A549 (cell line): ENCODE results near the gene ANO2. TPM values are rescaled to one million over a fixed set of nuclear protein-coding genes. Genes with fewer than 3 reads are reported as not detected.

Source experiments
- ATAC-seq, 2 experiments: fragments of 200-7000 bp in 1 of 2; fragments of >200 bp in 1 of 2; cut with Nextera tagmentation in 1 of 2; cut with Tn5 transposase in 1 of 2; 3 replicates each; pipeline versions ENCODE4 v1.8.0 to v1.9.1; 2018 to 2020; ENCODE audit warnings: mild to moderate bottlenecking in 1 of 2, moderate library complexity in 1 of 2
- CTCF ChIA-PET: fragments of 300-600 bp; sonication (Branson Sonifier 250); formaldehyde crosslinking; extraction: SDS; loops from one replicate; lab custom pipeline; 2021; ENCODE audit warnings: antibody characterized with exemption, inconsistent platforms; lab: Yijun Ruan, JAX
- POLR2A ChIA-PET: fragments of 350-600 bp; formaldehyde crosslinking; extraction: SDS; loops from one replicate; lab custom pipeline; 2021; ENCODE audit warnings: antibody characterized with exemption, inconsistent platforms; lab: Yijun Ruan, JAX
- DNase-seq, 2 experiments: peaks; one replicate each; pipeline versions ENCODE4 v3.0.0 to v3.0.0-alpha.2; 2011 to 2016; ENCODE audit warnings: low read depth in 1 of 2, low spot score in 1 of 2
- FAIRE-seq: peaks from 2 replicates; lab custom pipeline; 2011; peaks lifted over from hg19 to GRCh38; lab: Jason Lieb, UNC
- H3K27ac ChIP-seq, 2 experiments: fragments of >200 bp; sonication (Bioruptor Twin); formaldehyde crosslinking; 3 replicates each; pipeline ENCODE4 v1.5.1; 2016 to 2017
- H3K4me1 ChIP-seq: fragments of >200 bp; sonication (Bioruptor Twin); formaldehyde crosslinking; 3 replicates; pipeline ENCODE4 v1.6.1; 2016
- H3K4me2 ChIP-seq: fragments of >200 bp; sonication (Bioruptor Twin); formaldehyde crosslinking; 3 replicates; pipeline ENCODE4 v1.6.1; 2016
- H3K4me3 ChIP-seq: fragments of >200 bp; sonication (Bioruptor Twin); formaldehyde crosslinking; 3 replicates; pipeline ENCODE4 v1.5.1; 2016
- H3K9me3 ChIP-seq: fragments of >200 bp; sonication (Bioruptor Twin); formaldehyde crosslinking; 3 replicates; pipeline ENCODE4 v1.6.1; 2016
- CHD2 ChIP-seq: fragments of 150-350 bp; IDR thresholded peaks from 2 replicates; pipeline ENCODE4 v1.6.1; 2014; ENCODE audit warnings: low read length; ENCODE audit not compliant: partially characterized antibody
- CHD4 ChIP-seq: fragments of 200-600 bp; sonication (generic); IDR thresholded peaks from 2 replicates; pipeline ENCODE4 v1.6.1; 2016; ENCODE audit warnings: antibody characterized with exemption, mild to moderate bottlenecking, borderline replicate concordance
- EP300 ChIP-seq, 2 experiments: fragments of >200 bp; sonication (Bioruptor Twin); formaldehyde crosslinking; IDR thresholded peaks; 2 replicates in 1 of 2; 3 replicates in 1 of 2; pipeline ENCODE4 v1.6.1; 2016 to 2017
- HDAC2 ChIP-seq: fragments of 200-600 bp; sonication (generic); IDR thresholded peaks from 2 replicates; pipeline ENCODE4 v1.6.1; 2016
- HOXA7 ChIP-seq: fragments of 250-450 bp; sonication (Bioruptor Pico); IDR thresholded peaks from 2 replicates; pipeline ENCODE4 v1.5.0; 2020; ENCODE audit warnings: mild to moderate bottlenecking, moderate library complexity
- JUN ChIP-seq, 2 experiments: fragments of >200 bp; sonication (Bioruptor Twin); formaldehyde crosslinking; IDR thresholded peaks; 2 replicates in 1 of 2; 3 replicates in 1 of 2; pipeline ENCODE4 v1.6.1; 2016 to 2017
- JUNB ChIP-seq: fragments of >200 bp; sonication (Bioruptor Twin); formaldehyde crosslinking; IDR thresholded peaks from 2 replicates; pipeline ENCODE4 v1.6.1; 2016
- MYC ChIP-seq: IDR thresholded peaks from 2 replicates; pipeline ENCODE4 v1.6.1; 2012; ENCODE audit warnings: mild to moderate bottlenecking, inconsistent platforms, low read length, improper control_type of control experiment, borderline replicate concordance
- NPAS2 ChIP-seq: fragments of 250-450 bp; sonication (Bioruptor Pico); IDR thresholded peaks from 2 replicates; pipeline ENCODE4 v1.8.0; 2022; ENCODE audit warnings: mild to moderate bottlenecking, moderate library complexity, borderline replicate concordance
- PHF8 ChIP-seq: fragments of 200-600 bp; sonication (generic); IDR thresholded peaks from 2 replicates; pipeline ENCODE4 v1.6.1; 2016; ENCODE audit warnings: low read depth, mild to moderate bottlenecking, antibody characterized with exemption, moderate library complexity, borderline replicate concordance
- POLR2AphosphoS2 ChIP-seq: conservative IDR thresholded peaks from 2 replicates; pipeline ENCODE4 v1.6.1; 2012; ENCODE audit warnings: low read length, improper control_type of control experiment, inconsistent platforms
- RAD21 ChIP-seq, 2 experiments: fragments of >200 bp in 1 of 2; sonication (Bioruptor Twin) in 1 of 2; formaldehyde crosslinking in 1 of 2; IDR thresholded peaks in 1 of 2; conservative IDR thresholded peaks in 1 of 2; 2 replicates in 1 of 2; 3 replicates in 1 of 2; pipeline ENCODE4 v1.6.1; 2012 to 2018; ENCODE audit warnings: inconsistent platforms in 1 of 2
- SREBF2 ChIP-seq: fragments of 450-650 bp; IDR thresholded peaks from 2 replicates; pipeline ENCODE4 v1.6.1; 2014; ENCODE audit warnings: mild to moderate bottlenecking, moderate library complexity
- TP53 ChIP-seq: fragments of 250-450 bp; sonication (Bioruptor Pico); IDR thresholded peaks from 2 replicates; pipeline ENCODE4 v1.5.0; 2021; ENCODE audit warnings: mild to moderate bottlenecking, moderate library complexity
- ZC3H11A ChIP-seq: fragments of 450-650 bp; IDR thresholded peaks from 2 replicates; pipeline ENCODE4 v1.6.1; 2014; ENCODE audit warnings: antibody characterized with exemption, mild to moderate bottlenecking
- WGBS: methylation state at CpG from one replicate; pipeline ENCODE4 v1.1.6; 2017; ENCODE audit errors: missing lambda C conversion rate; 5-methylcytosine and 5-hydroxymethylcytosine counted together
- polyA plus RNA-seq, 4 experiments: library from polyadenylated mRNA; depleted of rRNA in 3 of 4; stranded (reverse); fragments of >200 nt; fragmentation: RNase III in 1 of 4; extraction: RNeasy Plus Mini Kit Qiagen cat#74134 plus additional on column Dnase treatment in 1 of 4; gene quantifications; 2 replicates in 3 of 4; 3 replicates in 1 of 4; pipeline ENCODE4 v1.2.3, GENCODE V29; 2011 to 2017
- TF ChIP-seq, protein P1 (sequence below): fragments of 450-650 bp; IDR thresholded peaks from 2 replicates; pipeline ENCODE4 v1.6.1; 2014; ENCODE audit warnings: antibody characterized with exemption
- TF ChIP-seq, protein P2 (sequence below): fragments of 250-450 bp; sonication (Bioruptor Pico); IDR thresholded peaks from 2 replicates; pipeline ENCODE4 v1.5.0; 2020; ENCODE audit warnings: low read depth, mild to moderate bottlenecking, moderate library complexity
- TF ChIP-seq, protein P3 (sequence below): fragments of >200 bp; sonication (Bioruptor Twin); formaldehyde crosslinking; IDR thresholded peaks from 3 replicates; pipeline ENCODE4 v1.5.1; 2016
- TF ChIP-seq, protein P4 (sequence below): fragments of 250-450 bp; sonication (Bioruptor Pico); IDR thresholded peaks from 2 replicates; pipeline ENCODE4 v1.5.0; 2021; ENCODE audit warnings: mild to moderate bottlenecking, moderate library complexity, borderline replicate concordance
- TF ChIP-seq, protein P5 (sequence below): fragments of >200 bp; sonication (Bioruptor Twin); formaldehyde crosslinking; IDR thresholded peaks from 2 replicates; pipeline ENCODE4 v1.6.1; 2016

The ANO2 gene
- polyA plus RNA-seq, 2 of the 4 experiments (the other 2 are of a cell fraction): not detected

DNA sequence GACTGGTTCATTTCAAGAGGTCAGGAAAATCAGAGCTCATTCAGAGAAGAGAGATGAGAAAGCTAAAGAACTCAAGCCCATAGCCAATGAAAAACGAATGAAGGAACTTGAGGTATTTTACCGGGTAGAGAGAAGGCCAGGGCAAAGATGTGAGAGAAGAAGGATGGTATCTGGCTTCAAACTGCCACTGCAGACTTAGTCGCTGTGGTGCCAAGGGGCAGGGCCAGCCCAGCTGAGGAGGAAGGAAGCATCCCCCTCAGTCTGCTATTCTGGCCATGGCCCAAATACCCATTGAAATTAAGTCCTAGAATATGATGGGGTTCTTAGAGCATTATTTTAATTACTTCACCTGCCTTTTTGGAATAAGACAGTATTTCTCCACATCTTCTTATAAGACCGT, 69.2 kb downstream of the ANO2 start:
- Histone ChIP-seq H3K4me2 (no peak overlapping the region), H3K4me1 (no peaks in the 10 kb centered on the region), H3K27ac (no peak overlapping the region), H3K4me3 (no peak overlapping the region), H3K9me3 (no peaks in the 10 kb centered on the region)
- DNase-seq (no peak), ATAC-seq (no peak), FAIRE-seq (no peak)
- WGBS: 10% methylated on average over 4 of the region's 4 CpGs
- POLR2A ChIA-PET: no interaction called here
- CTCF ChIA-PET: interaction anchor here (0.6 to 0.8 kb wide), 2 partner anchors 131 to 905 kb away, joined by 3 to 4 read pairs; no protein-coding TSS in a partner anchor
- TF ChIP-seq, protein P1, sequence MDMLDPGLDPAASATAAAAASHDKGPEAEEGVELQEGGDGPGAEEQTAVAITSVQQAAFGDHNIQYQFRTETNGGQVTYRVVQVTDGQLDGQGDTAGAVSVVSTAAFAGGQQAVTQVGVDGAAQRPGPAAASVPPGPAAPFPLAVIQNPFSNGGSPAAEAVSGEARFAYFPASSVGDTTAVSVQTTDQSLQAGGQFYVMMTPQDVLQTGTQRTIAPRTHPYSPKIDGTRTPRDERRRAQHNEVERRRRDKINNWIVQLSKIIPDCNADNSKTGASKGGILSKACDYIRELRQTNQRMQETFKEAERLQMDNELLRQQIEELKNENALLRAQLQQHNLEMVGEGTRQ: no peak
- TF ChIP-seq RAD21 (conservative IDR thresholded peaks at IDR 0.05 in 1 of 2, IDR thresholded peaks at IDR 0.05 in 1 of 2): no peak
- TF ChIP-seq EP300 (IDR thresholded peaks at IDR 0.05): no peak
- TF ChIP-seq HOXA7 (CRISPR knock-in tag): no peak
- no peak for TF ChIP-seq JUNB
- TF ChIP-seq, protein P2, sequence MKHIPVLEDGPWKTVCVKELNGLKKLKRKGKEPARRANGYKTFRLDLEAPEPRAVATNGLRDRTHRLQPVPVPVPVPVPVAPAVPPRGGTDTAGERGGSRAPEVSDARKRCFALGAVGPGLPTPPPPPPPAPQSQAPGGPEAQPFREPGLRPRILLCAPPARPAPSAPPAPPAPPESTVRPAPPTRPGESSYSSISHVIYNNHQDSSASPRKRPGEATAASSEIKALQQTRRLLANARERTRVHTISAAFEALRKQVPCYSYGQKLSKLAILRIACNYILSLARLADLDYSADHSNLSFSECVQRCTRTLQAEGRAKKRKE (CRISPR knock-in tag): no peak
- TF ChIP-seq PHF8: no peak

DNA sequence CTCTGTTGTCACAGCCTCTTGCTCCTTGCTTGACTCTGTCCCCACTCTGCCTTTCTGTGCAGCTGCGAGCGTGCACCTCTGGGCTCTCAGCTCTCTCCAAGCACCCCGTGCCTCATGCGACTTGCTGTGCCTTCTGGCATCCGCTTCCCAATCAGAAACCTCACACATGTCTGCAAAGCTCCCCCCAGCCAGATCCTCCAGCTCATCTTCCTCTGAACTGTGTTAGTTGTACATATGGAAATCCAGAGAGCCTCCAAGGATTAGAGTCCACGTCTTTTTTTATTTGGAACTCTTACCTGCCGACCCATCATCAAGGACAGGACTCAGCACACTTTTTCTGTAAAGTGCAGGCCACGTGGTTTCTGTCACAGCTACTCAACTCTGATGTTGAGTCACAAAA, 70.5 kb downstream of the ANO2 start:
- CTCF ChIA-PET: no interaction called here
- ATAC-seq: no peak
- 6% methylated on average over 8 of the region's 8 CpGs for WGBS
- FAIRE-seq: no peak
- DNase-seq: no peak
- TF ChIP-seq, protein P3, sequence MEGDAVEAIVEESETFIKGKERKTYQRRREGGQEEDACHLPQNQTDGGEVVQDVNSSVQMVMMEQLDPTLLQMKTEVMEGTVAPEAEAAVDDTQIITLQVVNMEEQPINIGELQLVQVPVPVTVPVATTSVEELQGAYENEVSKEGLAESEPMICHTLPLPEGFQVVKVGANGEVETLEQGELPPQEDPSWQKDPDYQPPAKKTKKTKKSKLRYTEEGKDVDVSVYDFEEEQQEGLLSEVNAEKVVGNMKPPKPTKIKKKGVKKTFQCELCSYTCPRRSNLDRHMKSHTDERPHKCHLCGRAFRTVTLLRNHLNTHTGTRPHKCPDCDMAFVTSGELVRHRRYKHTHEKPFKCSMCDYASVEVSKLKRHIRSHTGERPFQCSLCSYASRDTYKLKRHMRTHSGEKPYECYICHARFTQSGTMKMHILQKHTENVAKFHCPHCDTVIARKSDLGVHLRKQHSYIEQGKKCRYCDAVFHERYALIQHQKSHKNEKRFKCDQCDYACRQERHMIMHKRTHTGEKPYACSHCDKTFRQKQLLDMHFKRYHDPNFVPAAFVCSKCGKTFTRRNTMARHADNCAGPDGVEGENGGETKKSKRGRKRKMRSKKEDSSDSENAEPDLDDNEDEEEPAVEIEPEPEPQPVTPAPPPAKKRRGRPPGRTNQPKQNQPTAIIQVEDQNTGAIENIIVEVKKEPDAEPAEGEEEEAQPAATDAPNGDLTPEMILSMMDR: no peak
- TF ChIP-seq, protein P2 (CRISPR knock-in tag): no peak
- TF ChIP-seq TP53 (CRISPR knock-in tag) (no peak), JUN (IDR thresholded peaks at IDR 0.05) (no peak), ZC3H11A (no peak), POLR2AphosphoS2 (no peak), HOXA7 (CRISPR knock-in tag) (no peak), HDAC2 (no peak), CHD2 (no peak), RAD21 (conservative IDR thresholded peaks at IDR 0.05 in 1 of 2, IDR thresholded peaks at IDR 0.05 in 1 of 2) (no peak), EP300 (IDR thresholded peaks at IDR 0.05) (no peak), SREBF2 (no peak), MYC (no peak), NPAS2 (CRISPR knock-in tag) (no peak), CHD4 (no peak)
- TF ChIP-seq, protein P4, sequence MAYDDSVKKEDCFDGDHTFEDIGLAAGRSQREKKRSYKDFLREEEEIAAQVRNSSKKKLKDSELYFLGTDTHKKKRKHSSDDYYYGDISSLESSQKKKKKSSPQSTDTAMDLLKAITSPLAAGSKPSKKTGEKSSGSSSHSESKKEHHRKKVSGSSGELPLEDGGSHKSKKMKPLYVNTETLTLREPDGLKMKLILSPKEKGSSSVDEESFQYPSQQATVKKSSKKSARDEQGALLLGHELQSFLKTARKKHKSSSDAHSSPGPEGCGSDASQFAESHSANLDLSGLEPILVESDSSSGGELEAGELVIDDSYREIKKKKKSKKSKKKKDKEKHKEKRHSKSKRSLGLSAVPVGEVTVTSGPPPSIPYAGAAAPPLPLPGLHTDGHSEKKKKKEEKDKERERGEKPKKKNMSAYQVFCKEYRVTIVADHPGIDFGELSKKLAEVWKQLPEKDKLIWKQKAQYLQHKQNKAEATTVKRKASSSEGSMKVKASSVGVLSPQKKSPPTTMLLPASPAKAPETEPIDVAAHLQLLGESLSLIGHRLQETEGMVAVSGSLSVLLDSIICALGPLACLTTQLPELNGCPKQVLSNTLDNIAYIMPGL (CRISPR knock-in tag): no peak
- TF ChIP-seq, protein P5, sequence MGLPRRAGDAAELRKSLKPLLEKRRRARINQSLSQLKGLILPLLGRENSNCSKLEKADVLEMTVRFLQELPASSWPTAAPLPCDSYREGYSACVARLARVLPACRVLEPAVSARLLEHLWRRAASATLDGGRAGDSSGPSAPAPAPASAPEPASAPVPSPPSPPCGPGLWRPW: no peak
- H3K27ac ChIP-seq: no peak overlapping the region
- POLR2A ChIA-PET: no interaction called here
- H3K4me2 ChIP-seq: no peak overlapping the region
- no peaks in the 10 kb centered on the region for H3K4me1 ChIP-seq
- H3K9me3 ChIP-seq: no peaks in the 10 kb centered on the region
- H3K4me3 ChIP-seq: no peak overlapping the region
